OCI-LY7 (cell line): ENCODE measurements around the gene ADAMTSL3.

Experiments
- EZH2phosphoT487 ChIP-seq: fragments of 200-600 bp; sonication (generic); IDR thresholded peaks from 2 replicates; pipeline ENCODE4 v1.6.1; 2018; ENCODE audit warnings: low read depth, borderline replicate concordance, mild to moderate bottlenecking, mixed run types, antibody characterized with exemption, low read length, moderate library complexity, mixed read lengths
- TF ChIP-seq, protein P1 (sequence below): fragments of 200-600 bp; sonication (generic); conservative IDR thresholded peaks from 2 replicates; pipeline ENCODE4 v1.5.1; 2014; ENCODE audit warnings: mild to moderate bottlenecking, antibody characterized with exemption, low read length, moderate library complexity, mixed read lengths

DNA sequence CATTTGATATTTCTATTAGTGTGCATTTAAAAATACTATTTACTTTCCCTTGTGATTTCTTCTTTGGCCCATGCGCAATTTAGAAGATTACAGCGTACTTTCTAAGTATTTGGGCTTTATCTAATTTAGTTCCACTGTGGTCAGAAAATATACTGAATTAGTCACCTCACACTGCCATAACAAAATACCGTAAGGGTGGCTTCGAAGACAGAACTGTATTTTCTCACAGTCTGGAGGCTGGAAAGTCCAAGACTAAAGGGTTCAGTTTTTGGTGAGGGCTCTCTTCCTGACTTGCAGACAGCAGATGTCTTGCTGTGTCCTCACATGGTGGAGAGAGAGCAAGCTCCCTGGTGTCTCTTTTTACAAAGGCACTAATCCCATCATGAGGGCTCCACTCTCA, 286.2 kb downstream of the ADAMTSL3 start:
- TF ChIP-seq, protein P1, sequence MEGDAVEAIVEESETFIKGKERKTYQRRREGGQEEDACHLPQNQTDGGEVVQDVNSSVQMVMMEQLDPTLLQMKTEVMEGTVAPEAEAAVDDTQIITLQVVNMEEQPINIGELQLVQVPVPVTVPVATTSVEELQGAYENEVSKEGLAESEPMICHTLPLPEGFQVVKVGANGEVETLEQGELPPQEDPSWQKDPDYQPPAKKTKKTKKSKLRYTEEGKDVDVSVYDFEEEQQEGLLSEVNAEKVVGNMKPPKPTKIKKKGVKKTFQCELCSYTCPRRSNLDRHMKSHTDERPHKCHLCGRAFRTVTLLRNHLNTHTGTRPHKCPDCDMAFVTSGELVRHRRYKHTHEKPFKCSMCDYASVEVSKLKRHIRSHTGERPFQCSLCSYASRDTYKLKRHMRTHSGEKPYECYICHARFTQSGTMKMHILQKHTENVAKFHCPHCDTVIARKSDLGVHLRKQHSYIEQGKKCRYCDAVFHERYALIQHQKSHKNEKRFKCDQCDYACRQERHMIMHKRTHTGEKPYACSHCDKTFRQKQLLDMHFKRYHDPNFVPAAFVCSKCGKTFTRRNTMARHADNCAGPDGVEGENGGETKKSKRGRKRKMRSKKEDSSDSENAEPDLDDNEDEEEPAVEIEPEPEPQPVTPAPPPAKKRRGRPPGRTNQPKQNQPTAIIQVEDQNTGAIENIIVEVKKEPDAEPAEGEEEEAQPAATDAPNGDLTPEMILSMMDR: no peak
- TF ChIP-seq EZH2phosphoT487: no peak
